ENCODE measurements around the gene LCE3A. TPM values are rescaled to one million over a fixed set of nuclear protein-coding genes. Genes with fewer than 3 reads are reported as not detected.
"Not testable (repeated sequence)": the region's sequence is repeated elsewhere in the genome, so short reads cannot be mapped to it uniquely, and the experiment has no call there.

LCE3A gene
- polyA plus RNA-seq, 3 donors from 2014 or later = not detected

- Mint-ChIP-seq H3K27me3 (ENCODE audit: low read depth in 3 of 3) (peaks cover 2 to 15% (median 6%) of the 10 kb centered on the region in 3 donors), H3K9me3 (peaks cover 5 to 19% (median 11%) of the 10 kb centered on the region in 6 donors), H3K36me3 (peaks cover 4 to 5% (median 4%) of the 10 kb centered on the region in 3 donors), H3K27ac (no peak overlapping the region), H3K4me1 (peaks cover 0 to 4% of the 10 kb centered on the region in 2 donors), H3K4me3 (no peak overlapping the region)
- DNase-seq = no peak
Observed at GRCh38 chr1:152623203-152623844, 421 bp upstream of the LCE3A start.

- DNase-seq = no peak
- H3K4me3 Mint-ChIP-seq = no peak overlapping the region
- peaks cover 9 to 20% (median 12%) of the 10 kb centered on the region in 6 donors for H3K9me3 Mint-ChIP-seq
- peaks cover 5 to 13% (median 6%) of the 10 kb centered on the region in 3 donors for H3K27me3 Mint-ChIP-seq (ENCODE audit: low read depth in 3 of 3)
- peaks cover 0 to 4% of the 10 kb centered on the region in 2 donors for H3K4me1 Mint-ChIP-seq
- H3K27ac Mint-ChIP-seq = no peak overlapping the region
- H3K36me3 Mint-ChIP-seq = peaks cover 4 to 5% (median 4%) of the 10 kb centered on the region in 3 donors
Observed at GRCh38 chr1:152621993-152622392, 910 bp downstream of the LCE3A start.

GRCh38 chr1:152613511-152613910 lies 9.4 kb downstream of the LCE3A start, which contains the start of gene LCE3B:
LCE3B (plus strand) TSS chr1:152613811; CDS start chr1:152613811, 0 bp downstream.
- Mint-ChIP-seq H3K27me3 (ENCODE audit: low read depth in 3 of 3) (peaks cover 0 to 5% (median 4%) of the 10 kb centered on the region in 3 donors), H3K9me3 (peaks cover 2 to 9% (median 4%) of the 10 kb centered on the region in 6 donors)

GRCh38 chr1:152599934-152600333 lies 23.0 kb downstream of the LCE3A start, which contains the start of gene LCE3C:
LCE3C (plus strand) TSS chr1:152600234; CDS start chr1:152600732, 498 bp downstream.
- peaks cover 0 to 3% (median 0%) of the 10 kb centered on the region in 3 donors for H3K36me3 Mint-ChIP-seq
- H3K4me3 Mint-ChIP-seq = no peak within 1 kb of the TSS
- peaks cover 0 to 7% (median 4%) of the 10 kb centered on the region in 3 donors for H3K27me3 Mint-ChIP-seq (ENCODE audit: low read depth in 3 of 3)
- H3K4me1 Mint-ChIP-seq = no peaks in the 10 kb centered on the region
- H3K27ac Mint-ChIP-seq = no peak within 1 kb of the TSS
- no peak for DNase-seq
- H3K9me3 Mint-ChIP-seq = peaks cover 0 to 11% (median 3%) of the 10 kb centered on the region in 6 donors

More at GRCh38 chr1:152613511-152613910, 9.4 kb downstream of the LCE3A start, which contains the start of gene LCE3B:
- no peak within 1 kb of the TSS for H3K27ac Mint-ChIP-seq
- no peak for DNase-seq
- H3K36me3 Mint-ChIP-seq = peaks cover under 1 to 2% (median under 1%) of the 10 kb centered on the region in 3 donors
- H3K4me1 Mint-ChIP-seq = no peaks in the 10 kb centered on the region
- H3K4me3 Mint-ChIP-seq = no peak within 1 kb of the TSS

GRCh38 chr1:152596986-152597385 lies 25.9 kb downstream of the LCE3A start:
- Mint-ChIP-seq H3K36me3 (peaks cover 0 to 3% (median 0%) of the 10 kb centered on the region in 3 donors), H3K4me1 (no peaks in the 10 kb centered on the region), H3K27me3 (ENCODE audit: low read depth in 3 of 3) (peaks cover 0 to 7% (median 4%) of the 10 kb centered on the region in 3 donors), H3K27ac (no peak overlapping the region), H3K4me3 (no peak overlapping the region), H3K9me3 (peaks cover 0 to 11% (median 3%) of the 10 kb centered on the region in 6 donors)
- no peak for DNase-seq

GRCh38 chr1:152585586-152585985 lies 37.3 kb downstream of the LCE3A start:
- no peaks in the 10 kb centered on the region for H3K4me1 Mint-ChIP-seq
- H3K27ac Mint-ChIP-seq = no peak overlapping the region
- H3K27me3 Mint-ChIP-seq (ENCODE audit: low read depth in 3 of 3) = no peaks in the 10 kb centered on the region
- H3K9me3 Mint-ChIP-seq = no peaks in the 10 kb centered on the region
- no peak for DNase-seq
- H3K36me3 Mint-ChIP-seq = no peaks in the 10 kb centered on the region
- no peak overlapping the region for H3K4me3 Mint-ChIP-seq

GRCh38 chr1:152582647-152583046 lies 40.3 kb downstream of the LCE3A start:
- no peak for DNase-seq
- Mint-ChIP-seq H3K36me3 (no peaks in the 10 kb centered on the region), H3K9me3 (no peaks in the 10 kb centered on the region), H3K4me3 (no peak overlapping the region), H3K27ac (no peak overlapping the region), H3K4me1 (no peaks in the 10 kb centered on the region), H3K27me3 (ENCODE audit: low read depth in 3 of 3) (peaks cover 0 to 2% (median 0%) of the 10 kb centered on the region in 3 donors)

GRCh38 chr1:152580433-152580832 lies 42.5 kb downstream of the LCE3A start, which contains the start of gene LCE3D:
LCE3D (minus strand) TSS chr1:152580516; CDS start chr1:152579936, 580 bp downstream.
- DNase-seq = no peak
- Mint-ChIP-seq H3K27ac (no peak within 1 kb of the TSS), H3K4me3 (no peak within 1 kb of the TSS), H3K27me3 (ENCODE audit: low read depth in 3 of 3) (peaks cover 2 to 4% (median 2%) of the 10 kb centered on the region in 3 donors), H3K4me1 (no peaks in the 10 kb centered on the region), H3K36me3 (no peaks in the 10 kb centered on the region), H3K9me3 (no peaks in the 10 kb centered on the region)

- not testable (repeated sequence) for H3K4me1 Mint-ChIP-seq; H3K27me3 Mint-ChIP-seq (ENCODE audit: low read depth in 3 of 3); H3K27ac Mint-ChIP-seq; H3K36me3 Mint-ChIP-seq; H3K4me3 Mint-ChIP-seq; H3K9me3 Mint-ChIP-seq; DNase-seq
Observed at GRCh38 chr1:152579526-152579925, 43.4 kb downstream of the LCE3A start.

- Mint-ChIP-seq H3K4me3 (no peak overlapping the region), H3K27me3 (ENCODE audit: low read depth in 3 of 3) (peaks cover 2 to 8% (median 7%) of the 10 kb centered on the region in 3 donors), H3K4me1 (no peaks in the 10 kb centered on the region), H3K27ac (no peak overlapping the region), H3K36me3 (no peaks in the 10 kb centered on the region), H3K9me3 (peaks cover 0 to 2% (median 0%) of the 10 kb centered on the region in 6 donors)
- no peak for DNase-seq
Observed at GRCh38 chr1:152577168-152577567, 45.7 kb downstream of the LCE3A start.

Other genes starting within 250 kb of the LCE3A start
- not detected for gene CRNN, start 208.8 kb downstream of the LCE3A start, polyA plus RNA-seq
- gene LCE5A, start 112.3 kb downstream of the LCE3A start, polyA plus RNA-seq = not detected
- not detected for gene CRCT1, start 108.6 kb downstream of the LCE3A start, polyA plus RNA-seq
- gene LCE3E, start 56.3 kb downstream of the LCE3A start, polyA plus RNA-seq = not detected
- not detected for gene LCE3D, start 42.6 kb downstream of the LCE3A start, polyA plus RNA-seq
- not detected for gene LCE3C, start 22.9 kb downstream of the LCE3A start, polyA plus RNA-seq
- gene LCE3B, start 9.3 kb downstream of the LCE3A start, polyA plus RNA-seq = not detected
- not detected for gene LCE2D, start 40.3 kb upstream of the LCE3A start, polyA plus RNA-seq
- gene LCE2C, start 52.2 kb upstream of the LCE3A start, polyA plus RNA-seq = not detected
- gene LCE2B, start 63.0 kb upstream of the LCE3A start, polyA plus RNA-seq = not detected
- not detected for gene LCE2A, start 75.2 kb upstream of the LCE3A start, polyA plus RNA-seq
- gene LCE4A, start 85.1 kb upstream of the LCE3A start, polyA plus RNA-seq = not detected
- gene KPRP, start 134.9 kb upstream of the LCE3A start, polyA plus RNA-seq = not detected
- gene LCE1F, start 152.0 kb upstream of the LCE3A start, polyA plus RNA-seq = not detected
- gene LCE1E, start 163.2 kb upstream of the LCE3A start, polyA plus RNA-seq = not detected
- gene LCE1D, start 173.6 kb upstream of the LCE3A start, polyA plus RNA-seq = not detected
- gene LCE1C, start 183.5 kb upstream of the LCE3A start, polyA plus RNA-seq = not detected
- gene LCE1B, start 188.9 kb upstream of the LCE3A start, polyA plus RNA-seq = not detected
- not detected for gene LCE1A, start 204.4 kb upstream of the LCE3A start, polyA plus RNA-seq
- gene LCE6A, start 219.8 kb upstream of the LCE3A start, polyA plus RNA-seq = not detected
- gene LCE7A, start 236.9 kb upstream of the LCE3A start, polyA plus RNA-seq = not detected

All from immature natural killer cell (primary cell).